ENCODE data around the gene STIM1. TPM values are rescaled to one million over a fixed set of nuclear protein-coding genes. Genes with fewer than 3 reads are reported as not detected.

The STIM1 gene
- total RNA-seq, 3 donors from 2014 or later: 56.1 to 74.8 (median 72.5) TPM

- H3K36me3 ChIP-seq (ENCODE audit: low read depth): no peaks in the 10 kb centered on the region
- peaks cover 5% of the 10 kb centered on the region for H3K4me1 ChIP-seq (ENCODE audit: low read depth)
- no peak for DNase-seq
- ATAC-seq: no peak
- intact Hi-C loops (cut with DNase I, micrococcal nuclease): no loop called here
- no peaks in the 10 kb centered on the region for H3K9me3 ChIP-seq
- H3K4me3 ChIP-seq: no peak overlapping the region
- TF ChIP-seq CTCF (IDR thresholded peaks at IDR 0.05): no peak
Measured at GRCh38 chr11:4095509-4096230, 240.2 kb downstream of the STIM1 start.

GRCh38 chr11:4098026-4098621, 242.7 kb downstream of the STIM1 start:
- ATAC-seq (no peak), DNase-seq (no peak)
- no peak for TF ChIP-seq CTCF (IDR thresholded peaks at IDR 0.05)
- Histone ChIP-seq H3K9me3 (no peaks in the 10 kb centered on the region), H3K36me3 (ENCODE audit: low read depth) (no peaks in the 10 kb centered on the region), H3K4me3 (no peak overlapping the region), H3K4me1 (ENCODE audit: low read depth) (peaks cover 5% of the 10 kb centered on the region)
- intact Hi-C loops (cut with DNase I, micrococcal nuclease): no loop called here

GRCh38 chr11:4102711-4103110, 247.2 kb downstream of the STIM1 start:
- intact Hi-C loops (cut with DNase I, micrococcal nuclease): no loop called here
- Histone ChIP-seq H3K36me3 (ENCODE audit: low read depth) (no peaks in the 10 kb centered on the region), H3K4me1 (ENCODE audit: low read depth) (peaks cover 2% of the 10 kb centered on the region), H3K4me3 (no peak overlapping the region), H3K9me3 (no peaks in the 10 kb centered on the region)
- DNase-seq: no peak
- no peak for ATAC-seq
- TF ChIP-seq CTCF (IDR thresholded peaks at IDR 0.05): no peak

GRCh38 chr11:4103269-4103668, 247.8 kb downstream of the STIM1 start:
- Histone ChIP-seq H3K9me3 (no peaks in the 10 kb centered on the region), H3K4me1 (ENCODE audit: low read depth) (peaks cover 3% of the 10 kb centered on the region), H3K36me3 (ENCODE audit: low read depth) (no peaks in the 10 kb centered on the region), H3K4me3 (no peak overlapping the region)
- intact Hi-C loops (cut with DNase I, micrococcal nuclease): no loop called here
- ATAC-seq (no peak), DNase-seq (no peak)
- TF ChIP-seq CTCF (IDR thresholded peaks at IDR 0.05): no peak

- peaks cover 3% of the 10 kb centered on the region for H3K4me1 ChIP-seq (ENCODE audit: low read depth)
- no peak for DNase-seq
- H3K36me3 ChIP-seq (ENCODE audit: low read depth): no peaks in the 10 kb centered on the region
- ATAC-seq: no peak
- H3K4me3 ChIP-seq: no peak overlapping the region
- intact Hi-C loops (cut with DNase I, micrococcal nuclease): no loop called here
- no peak for TF ChIP-seq CTCF (IDR thresholded peaks at IDR 0.05)
- no peaks in the 10 kb centered on the region for H3K9me3 ChIP-seq
Measured at GRCh38 chr11:4105916-4106315, 250.5 kb downstream of the STIM1 start.

Measured in mucosa of descending colon (tissue), 3 donors.